GM19452 (cell line): ENCODE results near the gene SLC17A9.
"Not testable (repeated sequence)": the region's sequence is repeated elsewhere in the genome, so short reads cannot be mapped to it uniquely, and the experiment has no call there.

Source experiments
- ATAC-seq: cut with Tn5 transposase; IDR thresholded peaks from one replicate; pipeline ENCODE4 v1.9.1; 2021; ENCODE audit not compliant: unreplicated experiment

The SLC17A9 gene

DNA sequence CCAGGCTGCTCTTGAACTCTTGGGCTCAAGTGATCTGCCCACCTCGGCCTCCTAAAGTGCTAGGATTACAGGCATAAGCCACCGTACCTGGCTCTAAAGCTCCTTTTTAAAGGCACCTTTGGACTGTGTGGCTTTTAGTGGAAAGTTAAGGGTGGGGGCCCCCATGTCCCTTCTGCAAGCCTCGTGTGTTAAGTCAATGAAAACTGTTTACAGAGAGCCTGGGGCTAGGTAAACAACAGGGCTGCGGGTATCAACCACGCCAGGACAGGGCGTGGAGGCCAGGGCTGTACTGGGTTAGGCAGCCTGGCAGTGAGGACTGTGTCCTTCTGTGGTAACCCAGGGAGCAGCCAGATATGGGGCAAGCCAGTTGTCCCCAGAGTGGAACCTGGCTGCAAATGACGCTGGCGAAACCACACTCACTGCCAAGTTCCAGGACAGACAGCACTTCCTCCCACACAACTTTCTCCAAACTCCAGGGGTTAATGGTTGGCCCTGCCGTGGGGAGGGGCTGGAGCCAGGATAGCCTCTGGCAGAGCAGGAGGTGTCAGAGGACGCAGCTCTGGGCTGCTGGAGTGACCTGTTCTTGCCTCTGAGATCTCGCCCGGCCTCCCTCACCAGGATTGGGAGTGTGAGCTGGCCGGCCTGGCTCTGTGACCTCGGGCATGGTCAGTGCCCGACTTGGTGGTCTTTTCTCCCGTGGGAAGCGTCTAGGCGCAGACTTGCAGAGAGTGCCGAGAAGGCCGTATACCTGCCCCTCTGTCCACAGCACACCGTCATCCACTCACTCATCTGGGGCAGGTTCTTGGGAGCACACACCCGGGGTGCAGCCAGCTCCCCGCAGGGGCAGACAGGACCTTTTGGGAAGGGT lies 3.2 kb downstream of the SLC17A9 start:
- ATAC-seq = no peak

DNA sequence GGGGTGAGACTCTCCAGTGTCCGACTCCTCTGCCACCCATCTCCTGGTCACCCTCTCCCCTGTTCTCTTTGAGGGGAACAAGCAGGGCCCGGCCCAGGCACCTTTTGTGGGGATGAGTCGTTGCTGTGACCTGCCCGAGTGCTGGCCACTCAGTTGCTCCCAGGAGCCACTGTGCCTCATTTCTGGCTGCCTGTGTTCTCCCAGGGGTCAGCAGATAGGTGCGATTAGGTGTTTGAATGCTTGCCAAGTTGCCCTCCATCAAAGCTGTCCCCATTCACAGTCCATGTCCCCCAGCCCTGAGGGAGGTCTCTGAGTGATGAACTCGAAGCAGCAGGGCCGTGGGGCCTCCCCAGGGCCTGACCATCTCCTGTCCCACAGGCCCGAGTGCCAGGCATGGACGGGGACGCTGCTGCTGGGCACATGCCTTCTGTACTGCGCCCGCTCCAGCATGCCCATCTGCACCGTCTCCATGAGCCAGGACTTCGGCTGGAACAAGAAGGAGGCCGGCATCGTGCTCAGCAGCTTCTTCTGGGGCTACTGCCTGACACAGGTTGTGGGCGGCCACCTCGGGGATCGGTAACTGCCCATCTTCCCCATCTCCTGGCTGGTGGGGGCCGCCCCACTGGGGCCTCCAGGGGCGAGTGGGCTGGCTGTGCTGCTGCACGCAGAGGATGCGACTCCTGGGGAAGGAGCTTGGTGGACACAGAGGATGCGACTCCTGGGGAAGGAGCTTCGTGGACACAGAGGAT lies 4.1 kb downstream of the SLC17A9 start:
- no peak for ATAC-seq

DNA sequence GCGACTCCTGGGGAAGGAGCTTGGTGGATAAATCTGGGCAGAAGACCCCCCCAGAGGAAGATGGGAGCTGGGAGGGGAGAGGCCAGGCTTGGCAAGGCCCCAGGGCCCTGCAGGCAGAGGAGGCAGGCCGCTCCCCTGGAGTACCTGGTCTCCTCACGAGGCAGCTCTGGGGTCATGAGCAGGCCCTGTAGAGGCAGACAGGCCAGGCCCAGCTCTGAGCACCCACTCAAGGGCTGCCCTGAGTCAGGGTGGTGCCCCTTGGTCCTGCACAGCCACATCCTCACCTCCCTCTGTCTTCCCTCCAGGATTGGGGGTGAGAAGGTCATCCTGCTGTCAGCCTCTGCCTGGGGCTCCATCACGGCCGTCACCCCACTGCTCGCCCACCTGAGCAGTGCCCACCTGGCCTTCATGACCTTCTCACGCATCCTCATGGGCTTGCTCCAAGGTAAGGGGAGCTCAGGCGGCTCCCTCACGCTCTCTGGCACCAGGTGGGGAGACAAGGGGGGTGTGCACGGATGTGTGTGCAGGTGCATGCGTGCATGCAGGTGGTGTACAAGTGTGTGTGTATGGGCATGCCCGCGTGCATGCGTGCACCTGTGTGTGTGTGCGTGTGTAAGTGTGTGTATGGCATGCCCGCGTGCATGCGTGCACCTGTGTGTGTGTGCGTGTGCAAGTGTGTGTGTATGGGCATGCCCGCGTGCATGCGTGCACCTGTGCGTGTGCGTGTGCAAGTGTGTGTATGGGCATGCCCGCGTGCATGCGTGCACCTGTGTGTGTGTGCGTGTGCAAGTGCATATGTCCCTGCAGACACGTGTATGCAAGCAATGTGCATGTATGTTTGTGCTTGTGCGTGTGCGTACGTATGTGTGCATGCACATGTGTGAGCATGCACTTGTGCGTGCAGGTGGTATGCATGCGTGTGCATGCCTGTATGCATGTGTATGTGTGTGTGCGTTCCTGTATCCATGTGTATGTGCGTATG lies 4.9 kb downstream of the SLC17A9 start:
- no peak for ATAC-seq

DNA sequence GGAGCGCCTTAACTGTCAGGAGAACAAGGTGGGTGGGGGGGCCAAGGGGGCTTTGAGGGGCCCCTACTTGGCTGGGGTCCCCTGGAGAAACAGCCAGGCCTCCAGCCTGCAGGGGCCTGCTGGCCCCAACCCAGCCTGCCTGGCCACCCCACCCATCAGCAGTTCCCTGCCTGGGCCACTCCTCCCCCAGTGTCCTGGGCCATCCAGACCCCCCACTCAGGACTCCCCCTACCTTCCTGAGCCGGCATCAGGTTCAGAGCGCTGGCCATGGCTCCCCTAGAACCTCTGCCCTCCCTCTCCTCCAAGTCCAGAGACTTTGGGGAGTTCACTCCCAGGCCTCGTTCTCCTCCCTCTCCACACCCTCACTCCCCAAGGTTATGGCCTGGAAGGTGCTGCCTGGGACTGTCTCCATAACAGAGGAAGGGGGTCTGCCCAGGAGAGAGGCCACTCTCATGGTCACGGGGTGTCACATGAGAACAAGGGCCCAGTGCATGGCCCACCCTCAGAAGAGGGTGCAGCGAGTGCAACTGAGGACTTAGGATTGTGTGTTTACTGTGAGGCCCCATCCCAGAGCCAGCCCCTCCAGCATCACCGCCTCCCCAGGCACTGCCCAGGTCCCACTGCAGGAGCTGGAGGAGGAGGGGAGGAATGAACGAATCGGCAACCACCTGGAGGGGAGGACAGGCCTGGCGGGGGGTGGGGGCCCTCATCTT lies 6.0 kb downstream of the SLC17A9 start:
- no peak for ATAC-seq

DNA sequence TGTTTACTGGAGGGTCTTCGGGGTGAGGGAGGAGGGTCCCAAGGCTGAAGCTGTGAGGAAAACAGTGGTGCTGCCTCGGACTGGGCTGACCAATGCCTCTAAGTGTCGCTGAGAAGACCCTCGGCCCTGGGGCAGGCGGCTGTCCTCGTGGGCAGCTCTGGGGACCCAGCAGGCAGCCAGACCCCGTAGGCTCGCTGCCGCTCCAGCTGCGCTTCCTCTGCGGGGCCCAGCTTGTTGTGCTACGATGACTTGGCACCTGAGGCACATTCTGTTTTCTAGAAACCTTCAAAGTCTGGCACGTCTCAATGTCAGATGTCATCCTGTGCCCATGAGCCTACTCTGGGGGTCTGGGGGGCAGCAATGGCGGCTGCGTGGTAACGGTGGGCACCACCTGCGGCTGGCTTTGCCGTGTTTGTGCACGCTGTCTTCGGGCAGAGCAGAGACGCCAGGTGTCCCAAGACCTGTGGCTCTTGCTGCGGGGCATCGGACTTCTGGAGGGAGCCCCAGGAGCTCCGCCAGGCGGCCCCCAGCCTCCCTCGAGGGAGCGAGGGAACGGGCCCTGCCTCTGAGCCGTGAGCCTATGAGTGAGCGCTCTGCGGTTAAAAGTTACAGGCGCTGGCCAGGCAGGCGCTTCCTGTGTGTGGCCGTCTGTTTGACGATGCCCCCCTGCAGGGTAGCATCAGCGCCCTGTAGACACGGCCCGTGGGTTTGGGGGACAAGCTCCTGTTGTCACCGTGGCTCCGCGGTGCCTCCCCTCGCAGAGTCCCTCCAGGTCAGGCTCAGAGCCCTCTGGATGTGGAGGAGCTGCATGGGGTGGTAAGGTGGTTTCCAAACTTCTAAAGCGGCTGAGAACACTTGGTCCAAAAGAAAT lies 6.8 kb downstream of the SLC17A9 start:
- no peak for ATAC-seq

DNA sequence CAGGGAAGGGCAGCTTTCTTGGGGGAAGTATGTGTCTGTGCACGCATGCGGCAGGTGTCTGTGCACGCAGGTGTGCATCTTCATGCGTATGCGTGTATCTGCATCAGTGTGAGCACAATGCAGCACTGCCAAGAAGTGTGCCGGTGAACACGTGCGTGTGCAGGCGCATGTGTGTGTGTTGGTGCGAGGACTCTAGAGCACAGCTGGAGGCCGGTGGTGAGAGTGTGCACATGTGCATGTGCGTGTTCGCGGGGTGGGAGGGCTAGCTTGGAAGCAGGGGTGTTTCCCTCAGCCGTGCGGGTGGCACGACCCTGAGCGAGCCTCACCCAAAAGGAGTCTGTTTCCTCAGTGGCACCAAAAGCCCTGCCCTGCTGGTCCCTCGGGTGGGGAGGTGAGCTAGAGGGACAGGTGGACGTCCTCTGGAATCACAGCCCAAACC lies 7.5 kb downstream of the SLC17A9 start:
- ATAC-seq = no peak

DNA sequence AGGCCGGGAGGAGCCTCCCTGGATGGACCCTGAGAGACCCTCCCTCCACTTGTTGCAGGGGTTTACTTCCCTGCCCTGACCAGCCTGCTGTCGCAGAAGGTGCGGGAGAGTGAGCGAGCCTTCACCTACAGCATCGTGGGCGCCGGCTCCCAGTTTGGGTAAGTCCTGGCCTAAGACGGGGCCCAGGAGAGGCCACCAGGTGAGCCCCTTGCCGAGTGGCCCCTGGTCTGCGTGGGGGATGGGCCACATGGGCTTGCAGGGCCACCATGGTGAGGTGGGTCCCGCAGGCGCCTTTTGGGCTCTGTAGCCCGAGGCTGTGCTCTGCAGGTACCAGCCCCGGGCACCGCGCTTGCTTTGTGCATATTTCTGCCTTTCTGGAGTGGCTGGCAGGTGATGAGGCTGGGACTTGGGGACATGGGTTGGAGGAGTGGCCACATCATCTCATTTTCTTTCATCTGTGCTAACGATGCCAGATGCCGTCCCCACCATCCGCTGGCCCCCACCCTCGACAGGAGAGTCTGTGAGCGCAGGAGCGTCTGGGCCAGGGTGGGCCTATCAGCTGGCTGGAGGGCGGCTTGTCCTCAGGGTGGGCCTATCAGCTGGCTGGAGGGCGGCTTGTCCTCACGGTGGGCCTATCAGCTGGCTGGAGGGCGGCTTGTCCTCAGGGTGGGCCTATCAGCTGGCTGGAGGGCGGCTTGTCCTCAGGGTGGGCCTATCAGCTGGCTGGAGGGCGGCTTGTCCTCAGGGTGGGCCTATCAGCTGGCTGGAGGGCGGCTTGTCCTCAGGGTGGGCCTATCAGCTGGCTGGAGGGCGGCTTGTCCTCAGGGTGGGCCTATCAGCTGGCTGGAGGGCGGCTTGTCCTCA lies 8.2 kb downstream of the SLC17A9 start:
- ATAC-seq = not testable (repeated sequence)

DNA sequence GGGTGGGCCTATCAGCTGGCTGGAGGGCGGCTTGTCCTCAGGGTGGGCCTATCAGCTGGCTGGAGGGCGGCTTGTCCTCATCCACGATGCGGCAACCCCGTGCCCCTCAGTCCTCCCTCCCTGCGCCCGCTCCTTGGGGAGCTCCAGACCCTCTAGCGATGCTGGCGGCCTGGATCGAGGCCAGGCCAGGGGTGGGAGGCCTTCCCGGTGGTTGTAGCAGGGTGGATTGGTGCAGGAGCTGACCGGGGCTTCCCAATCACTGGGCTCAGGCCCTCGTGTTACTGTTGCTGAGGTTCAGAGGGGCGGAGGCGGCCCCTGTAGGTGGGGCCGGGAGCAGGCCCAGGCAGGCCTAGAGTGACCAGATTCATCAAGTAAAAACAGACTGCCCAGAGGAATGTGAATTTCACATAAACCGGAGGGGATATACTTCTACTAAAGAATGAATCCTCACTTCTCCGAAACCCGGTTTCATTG lies 8.8 kb downstream of the SLC17A9 start:
- no peak for ATAC-seq

DNA sequence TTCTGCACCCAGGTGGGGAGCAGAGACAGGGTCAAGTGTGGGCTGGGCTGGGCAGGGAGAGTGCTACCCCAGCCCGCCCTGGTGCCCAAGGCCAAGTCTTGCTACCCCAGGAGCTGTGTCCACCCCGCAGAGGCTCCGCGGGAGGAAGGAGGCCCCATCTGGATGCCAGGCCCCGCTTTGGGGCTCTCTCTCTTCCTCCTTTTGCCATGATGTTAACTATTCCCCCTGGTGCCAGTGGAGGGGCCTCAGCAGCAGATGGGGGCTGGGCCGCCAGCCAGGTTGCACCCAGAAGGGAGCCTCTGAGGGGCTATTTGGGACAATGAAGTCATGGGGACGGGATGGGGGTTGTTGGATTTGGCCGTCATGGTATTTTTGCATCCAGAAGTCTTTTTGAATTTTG lies 9.3 kb downstream of the SLC17A9 start:
- ATAC-seq = no peak

DNA sequence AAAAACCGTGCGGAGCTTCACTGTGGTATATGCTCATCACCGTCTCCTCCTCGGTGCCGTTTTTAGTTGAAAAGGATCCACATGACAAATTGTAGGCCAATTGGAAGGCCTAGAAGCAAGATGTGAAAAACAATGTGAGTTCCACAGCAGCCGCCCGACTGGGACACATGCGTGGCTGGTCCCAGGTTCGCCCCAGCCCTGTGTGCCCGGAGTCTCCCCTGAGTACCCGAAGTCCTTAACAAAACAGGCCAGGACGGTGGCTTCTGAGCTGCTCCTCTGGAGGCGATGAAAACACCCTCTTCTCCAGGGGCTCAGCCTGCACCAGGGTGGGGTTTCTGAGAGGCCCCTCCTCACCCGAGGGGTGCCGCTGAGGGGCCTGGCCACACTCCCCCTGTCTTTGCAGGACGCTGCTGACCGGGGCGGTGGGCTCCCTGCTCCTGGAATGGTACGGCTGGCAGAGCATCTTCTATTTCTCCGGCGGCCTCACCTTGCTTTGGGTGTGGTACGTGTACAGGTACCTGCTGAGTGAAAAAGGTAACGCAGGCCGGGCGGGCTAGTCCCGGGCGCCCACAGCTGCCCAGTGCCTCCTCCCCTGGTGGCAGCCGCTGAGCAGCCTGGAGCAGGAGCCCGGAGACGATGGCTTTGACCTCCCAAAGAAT lies 9.8 kb downstream of the SLC17A9 start:
- no peak for ATAC-seq

DNA sequence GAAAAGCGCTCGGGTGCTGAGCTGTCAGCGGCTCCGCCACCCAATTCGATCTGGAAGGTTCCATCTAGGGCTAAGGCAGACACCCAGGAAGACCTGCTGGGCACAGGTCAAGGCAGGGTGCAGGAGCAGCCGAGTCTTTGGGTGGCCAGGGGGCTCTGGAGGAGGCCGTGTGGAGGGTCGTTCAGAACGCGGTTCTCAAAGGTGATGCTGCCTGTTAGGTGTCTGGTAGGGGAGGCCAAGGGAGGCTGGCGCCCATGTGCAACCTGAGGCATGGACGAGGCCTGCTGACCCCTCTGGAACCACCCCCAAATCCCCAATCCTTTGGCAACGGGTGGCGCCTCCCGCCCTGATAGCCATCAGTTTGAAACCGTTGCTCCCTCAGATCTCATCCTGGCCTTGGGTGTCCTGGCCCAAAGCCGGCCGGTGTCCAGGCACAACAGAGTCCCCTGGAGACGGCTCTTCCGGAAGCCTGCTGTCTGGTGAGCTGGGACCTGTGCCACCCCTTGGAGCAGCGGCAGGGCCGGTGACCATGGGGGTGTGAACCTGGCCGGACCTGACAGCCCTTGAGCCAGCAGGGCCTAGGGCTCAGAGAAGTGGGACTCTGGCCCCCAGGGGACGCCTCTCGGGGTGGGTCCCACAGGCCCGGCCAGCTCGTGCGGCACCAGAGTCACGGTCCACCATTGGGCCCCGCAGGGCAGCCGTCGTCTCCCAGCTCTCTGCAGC lies 10.5 kb downstream of the SLC17A9 start:
- ATAC-seq = no peak

DNA sequence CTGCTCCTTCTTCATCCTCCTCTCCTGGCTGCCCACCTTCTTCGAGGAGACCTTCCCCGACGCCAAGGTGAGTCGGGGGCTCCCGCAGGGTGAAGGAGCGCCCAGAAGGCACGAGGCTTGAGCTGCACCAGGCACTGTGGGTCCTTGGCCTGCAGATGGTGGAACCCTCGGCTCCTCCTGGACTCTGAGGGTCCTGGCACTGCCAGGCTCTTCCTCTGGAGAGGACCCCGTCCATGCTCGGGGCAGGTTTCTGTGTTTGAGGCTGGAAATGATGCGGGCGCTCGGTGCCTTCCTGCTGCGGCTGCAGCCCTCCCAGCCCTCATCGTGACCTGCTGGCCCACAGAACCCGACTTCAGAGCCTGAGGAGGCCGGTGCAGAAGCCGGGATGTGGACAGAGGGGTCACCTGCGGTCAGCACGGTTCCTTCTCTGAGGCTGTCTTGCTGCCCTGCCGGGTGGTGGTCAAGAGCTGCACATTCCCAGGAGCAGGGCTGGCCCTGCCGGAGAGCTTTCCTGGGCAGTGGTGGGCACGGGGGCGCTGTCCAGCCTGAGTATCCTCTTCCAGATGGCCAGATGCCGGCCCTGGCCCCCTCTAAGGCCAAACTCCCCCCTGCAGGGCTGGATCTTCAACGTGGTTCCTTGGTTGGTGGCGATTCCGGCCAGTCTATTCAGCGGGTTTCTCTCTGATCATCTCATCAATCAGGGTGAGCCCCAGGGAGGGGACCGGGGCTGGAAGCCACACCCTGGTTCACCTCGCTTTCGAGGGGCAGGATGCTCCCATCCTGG lies 11.3 kb downstream of the SLC17A9 start:
- ATAC-seq = no peak

DNA sequence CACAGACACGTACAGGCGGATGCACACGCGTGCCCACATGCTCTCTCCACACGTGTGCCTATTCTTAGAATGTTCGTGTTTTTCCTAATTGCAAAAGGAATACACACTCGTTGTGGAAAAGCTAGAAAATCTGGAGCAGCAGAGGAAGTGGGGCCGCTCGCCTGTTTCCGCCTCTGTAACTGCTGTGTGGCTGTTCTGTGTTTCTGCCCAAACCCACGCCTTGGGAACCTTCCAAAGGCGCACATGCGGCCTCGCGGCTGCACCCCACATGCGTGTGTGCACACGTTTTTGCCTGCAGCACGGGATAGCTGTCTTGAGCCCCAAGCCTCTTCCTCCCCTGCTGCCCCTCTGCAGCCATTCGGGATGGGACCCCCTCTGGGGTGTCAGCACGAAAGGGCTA lies 12.2 kb downstream of the SLC17A9 start:
- no peak for ATAC-seq

DNA sequence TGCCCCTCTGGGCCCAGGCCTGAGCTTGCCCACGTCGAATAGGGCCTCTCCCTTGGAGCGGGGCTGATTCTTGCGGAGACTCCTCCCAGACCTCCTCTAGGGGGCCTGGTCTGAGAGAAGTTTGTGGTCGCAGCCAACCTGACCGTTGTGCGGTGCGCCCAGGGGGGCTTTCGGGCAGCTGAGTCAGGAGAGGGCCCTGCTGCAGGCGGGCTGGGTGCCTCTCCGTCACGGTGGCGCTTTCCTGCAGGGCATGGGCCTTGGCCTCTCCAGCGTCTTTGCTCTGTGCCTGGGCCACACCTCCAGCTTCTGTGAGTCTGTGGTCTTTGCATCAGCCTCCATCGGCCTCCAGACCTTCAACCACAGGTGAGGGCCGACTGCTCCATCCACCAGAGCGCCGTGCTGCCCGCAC lies 12.9 kb downstream of the SLC17A9 start:
- ATAC-seq = no peak

DNA sequence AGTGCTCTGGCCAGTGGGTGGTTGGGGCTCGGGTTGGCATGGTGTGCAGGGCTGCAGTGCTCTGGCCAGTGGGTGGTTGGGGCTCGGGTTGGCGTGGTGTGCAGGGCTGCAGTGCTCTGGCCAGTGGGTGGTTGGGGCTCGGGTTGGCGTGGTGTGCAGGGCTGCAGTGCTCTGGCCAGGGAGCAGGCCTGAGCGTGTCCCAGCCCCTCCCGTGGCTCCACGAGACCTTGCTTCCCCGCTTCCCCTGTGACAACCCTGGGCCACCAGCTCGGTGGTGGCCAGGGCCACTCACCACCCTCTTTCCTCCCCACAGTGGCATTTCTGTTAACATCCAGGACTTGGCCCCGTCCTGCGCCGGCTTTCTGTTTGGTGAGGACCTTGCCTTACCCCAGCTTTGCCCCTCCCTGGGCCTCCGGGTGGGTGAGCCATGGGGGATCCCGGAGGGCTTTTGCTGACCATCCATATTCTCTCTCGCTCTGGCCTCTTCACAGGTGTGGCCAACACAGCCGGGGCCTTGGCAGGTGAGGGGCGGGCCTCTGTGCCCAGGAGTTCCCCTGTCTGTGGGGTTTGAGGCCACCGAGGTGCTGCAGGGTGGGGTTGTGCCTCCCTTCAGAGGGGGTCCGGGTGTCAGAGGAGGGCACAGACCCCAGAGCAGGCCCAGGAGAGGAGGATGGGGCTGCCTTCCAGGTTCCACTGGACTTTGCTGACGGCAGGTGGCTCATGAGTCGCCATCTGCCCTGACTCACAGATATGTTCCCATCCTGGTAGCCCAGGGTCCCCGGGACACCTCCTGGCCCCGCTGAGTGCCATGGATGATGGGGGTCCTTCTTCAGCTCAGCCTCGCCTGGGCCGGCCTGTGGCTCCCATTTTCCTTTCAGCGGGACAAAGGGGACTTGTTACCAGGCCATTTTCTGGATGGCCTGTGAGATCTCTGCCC lies 14.0 kb downstream of the SLC17A9 start:
- no peak for ATAC-seq
